ENCODE measurements around the gene SMIM22. TPM values are rescaled to one million over a fixed set of nuclear protein-coding genes. Genes with fewer than 3 reads are reported as not detected.

The SMIM22 gene
- polyA plus RNA-seq, 2 of the 4 experiments (the other 2 are of a cell fraction), result not detected

DNA sequence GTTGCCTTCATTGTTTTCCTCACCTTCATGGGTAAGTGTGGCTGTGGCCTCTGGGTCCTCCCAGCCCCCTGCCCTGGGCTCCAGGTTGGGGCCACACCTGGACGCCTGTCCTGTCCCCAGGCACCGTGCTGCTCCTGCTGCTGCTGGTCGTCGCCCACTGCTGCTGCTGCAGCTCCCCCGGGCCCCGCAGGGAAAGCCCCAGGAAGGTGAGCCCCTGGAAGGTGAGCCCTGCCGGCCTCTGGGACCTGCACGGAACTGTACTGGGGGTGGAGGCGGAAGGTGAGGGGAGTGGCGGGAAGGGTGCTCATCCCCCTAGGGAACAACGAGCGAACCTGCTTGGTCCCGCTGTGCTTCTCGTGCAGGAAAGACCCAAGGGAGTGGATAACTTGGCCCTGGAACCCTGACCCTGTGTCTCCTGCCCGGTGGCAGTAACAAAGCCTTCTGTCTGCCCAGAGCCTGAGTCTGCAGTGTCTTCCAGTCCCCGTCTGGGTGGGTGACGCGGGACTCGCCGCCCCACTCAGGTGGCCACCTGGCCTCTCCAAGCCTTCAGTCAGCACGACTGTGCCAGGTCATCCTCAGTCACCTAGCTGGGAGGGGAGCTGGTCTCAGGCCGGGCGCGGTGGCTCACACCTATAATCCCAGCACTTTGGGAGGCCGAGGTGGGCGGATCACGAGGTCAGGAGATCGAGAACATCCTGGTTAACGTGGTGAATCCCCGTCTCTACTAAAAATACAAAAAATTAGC, 831 bp downstream of the SMIM22 start (continued):
- TF ChIP-seq CHD4 (IDR thresholded peaks at IDR 0.05; ENCODE audit: borderline replicate concordance), result no peak
- TF ChIP-seq EHF (CRISPR knock-in tag; IDR thresholded peaks at IDR 0.05), result no peak
- no peak for TF ChIP-seq ZFP36 (IDR thresholded peaks at IDR 0.05; ENCODE audit: borderline replicate concordance, partially characterized antibody)
- no peak for TF ChIP-seq NPAS2 (CRISPR knock-in tag; IDR thresholded peaks at IDR 0.05; ENCODE audit: borderline replicate concordance)
- no peak for TF ChIP-seq CEBPB (IDR thresholded peaks at IDR 0.05)
- TF ChIP-seq SREBF2 (IDR thresholded peaks at IDR 0.05), result no peak
- TF ChIP-seq, protein P1, sequence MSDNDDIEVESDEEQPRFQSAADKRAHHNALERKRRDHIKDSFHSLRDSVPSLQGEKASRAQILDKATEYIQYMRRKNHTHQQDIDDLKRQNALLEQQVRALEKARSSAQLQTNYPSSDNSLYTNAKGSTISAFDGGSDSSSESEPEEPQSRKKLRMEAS (IDR thresholded peaks at IDR 0.05), result no peak
- no peak for TF ChIP-seq NFE2L2 (conservative IDR thresholded peaks at IDR 0.05; ENCODE audit: low read length)
- TF ChIP-seq, protein P2, sequence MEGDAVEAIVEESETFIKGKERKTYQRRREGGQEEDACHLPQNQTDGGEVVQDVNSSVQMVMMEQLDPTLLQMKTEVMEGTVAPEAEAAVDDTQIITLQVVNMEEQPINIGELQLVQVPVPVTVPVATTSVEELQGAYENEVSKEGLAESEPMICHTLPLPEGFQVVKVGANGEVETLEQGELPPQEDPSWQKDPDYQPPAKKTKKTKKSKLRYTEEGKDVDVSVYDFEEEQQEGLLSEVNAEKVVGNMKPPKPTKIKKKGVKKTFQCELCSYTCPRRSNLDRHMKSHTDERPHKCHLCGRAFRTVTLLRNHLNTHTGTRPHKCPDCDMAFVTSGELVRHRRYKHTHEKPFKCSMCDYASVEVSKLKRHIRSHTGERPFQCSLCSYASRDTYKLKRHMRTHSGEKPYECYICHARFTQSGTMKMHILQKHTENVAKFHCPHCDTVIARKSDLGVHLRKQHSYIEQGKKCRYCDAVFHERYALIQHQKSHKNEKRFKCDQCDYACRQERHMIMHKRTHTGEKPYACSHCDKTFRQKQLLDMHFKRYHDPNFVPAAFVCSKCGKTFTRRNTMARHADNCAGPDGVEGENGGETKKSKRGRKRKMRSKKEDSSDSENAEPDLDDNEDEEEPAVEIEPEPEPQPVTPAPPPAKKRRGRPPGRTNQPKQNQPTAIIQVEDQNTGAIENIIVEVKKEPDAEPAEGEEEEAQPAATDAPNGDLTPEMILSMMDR (IDR thresholded peaks at IDR 0.05), result no peak

DNA sequence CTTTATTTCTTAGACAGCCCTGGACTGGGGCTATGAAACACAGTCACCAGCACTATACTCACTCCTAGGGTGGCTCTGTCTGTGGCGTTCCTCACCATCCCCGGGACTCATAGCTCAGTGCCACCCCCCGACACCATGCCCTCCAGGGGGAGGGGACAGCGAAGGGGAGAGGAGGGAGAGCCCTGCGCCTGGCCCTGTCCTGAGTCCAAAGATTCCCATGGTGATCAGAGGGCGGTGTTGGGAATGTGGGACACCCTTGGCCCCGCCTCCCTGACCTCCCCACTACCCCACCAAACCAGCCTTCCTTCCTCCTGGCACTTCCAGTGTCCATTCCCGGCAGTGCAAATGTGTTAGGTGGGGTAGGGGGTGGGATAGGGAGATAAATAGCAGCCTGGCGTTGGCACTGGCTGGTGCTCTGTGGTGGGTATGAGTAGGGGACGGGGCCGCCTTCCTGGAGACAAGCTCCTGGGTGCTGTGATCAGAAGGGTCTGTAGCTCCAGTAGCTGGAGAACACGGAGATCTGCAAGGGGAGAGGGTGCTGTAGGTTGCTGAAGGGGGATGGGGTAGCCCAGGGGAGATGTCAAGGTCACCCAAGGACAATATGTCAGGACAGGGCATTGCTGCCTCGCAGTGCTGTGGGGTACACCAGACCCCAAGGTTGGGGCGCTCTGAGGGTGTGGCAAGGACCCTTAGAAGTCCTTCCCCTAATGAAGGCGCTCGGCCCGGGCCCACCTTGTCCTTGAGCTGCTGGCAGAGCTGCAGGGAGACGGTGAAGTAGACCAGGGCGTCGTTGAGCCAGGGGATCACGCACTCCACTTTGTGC, 2.0 kb downstream of the SMIM22 start:
- FAIRE-seq (no peak), DNase-seq (ENCODE audit: low read depth in 1 of 2, low spot score in 1 of 2) (no peak), ATAC-seq (no peak)
- Histone ChIP-seq H3K4me2 (no peak overlapping the region), H3K9me3 (no peaks in the 10 kb centered on the region), H3K4me3 (no peak overlapping the region), H3K27ac (no peak overlapping the region), H3K4me1 (peaks cover 10% of the 10 kb centered on the region)
- WGBS (ENCODE audit: missing lambda C conversion rate), result 84% methylated on average over 21 of the region's 21 CpGs
- CTCF ChIA-PET, result interaction anchor here (0.6 to 1.0 kb wide), 2 partner anchors 12 to 25 kb away, joined by 3 to 4 read pairs; no protein-coding TSS in a partner anchor
- POLR2A ChIA-PET, result interaction anchor here (1.7 kb wide), 1 partner anchor 29 kb away, joined by 4 read pairs; no protein-coding TSS in a partner anchor
- TF ChIP-seq CBX2 (IDR thresholded peaks at IDR 0.05; ENCODE audit: borderline replicate concordance, low read depth) (no peak), RNF2 (IDR thresholded peaks at IDR 0.05; ENCODE audit: borderline replicate concordance, low read depth) (no peak), CHD4 (IDR thresholded peaks at IDR 0.05; ENCODE audit: borderline replicate concordance) (no peak), FOSL2 (IDR thresholded peaks at IDR 0.05) (no peak), FOSL2 (CRISPR knock-in tag; IDR thresholded peaks at IDR 0.05) (no peak), SREBF2 (IDR thresholded peaks at IDR 0.05) (no peak), ESRRA (IDR thresholded peaks at IDR 0.05; ENCODE audit: borderline replicate concordance, low read length) (no peak), HEYL (CRISPR knock-in tag; IDR thresholded peaks at IDR 0.05) (no peak), NFE2L2 (conservative IDR thresholded peaks at IDR 0.05; ENCODE audit: low read length) (no peak), ZNF302 (CRISPR knock-in tag; IDR thresholded peaks at IDR 0.05) (no peak)
- TF ChIP-seq, protein P3, sequence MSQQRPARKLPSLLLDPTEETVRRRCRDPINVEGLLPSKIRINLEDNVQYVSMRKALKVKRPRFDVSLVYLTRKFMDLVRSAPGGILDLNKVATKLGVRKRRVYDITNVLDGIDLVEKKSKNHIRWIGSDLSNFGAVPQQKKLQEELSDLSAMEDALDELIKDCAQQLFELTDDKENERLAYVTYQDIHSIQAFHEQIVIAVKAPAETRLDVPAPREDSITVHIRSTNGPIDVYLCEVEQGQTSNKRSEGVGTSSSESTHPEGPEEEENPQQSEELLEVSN (IDR thresholded peaks at IDR 0.05; ENCODE audit: borderline replicate concordance, low read depth), result no peak

DNA sequence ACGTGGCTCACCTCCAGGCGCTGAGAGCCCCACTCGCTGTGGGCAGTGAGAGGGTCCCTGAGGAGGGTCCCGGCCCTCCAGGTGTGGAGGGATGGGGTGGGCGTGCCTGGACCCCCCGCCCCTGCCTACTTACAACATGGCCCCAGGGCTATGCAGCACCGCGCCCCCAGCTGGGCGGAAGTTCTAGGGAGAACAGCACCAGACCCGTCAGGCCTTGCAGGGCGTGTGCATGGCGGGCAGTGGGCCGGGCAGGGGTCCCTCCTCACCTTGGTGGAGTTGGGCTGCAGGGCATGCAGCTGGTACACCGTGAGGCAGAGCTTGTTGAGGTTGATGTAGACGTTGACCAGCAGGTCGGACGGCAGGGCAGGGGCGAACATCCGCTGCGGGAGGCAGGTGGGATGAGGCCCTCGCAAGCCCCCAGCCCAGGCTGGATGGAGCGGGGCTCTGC, 2.7 kb downstream of the SMIM22 start:
- Histone ChIP-seq H3K9me3 (no peaks in the 10 kb centered on the region), H3K4me2 (no peak overlapping the region), H3K4me3 (no peak overlapping the region), H3K4me1 (peaks cover 10% of the 10 kb centered on the region), H3K27ac (no peak overlapping the region)
- ChIA-PET CTCF (interaction anchor here (1.0 kb wide), 1 partner anchor 12 kb away, joined by 4 read pairs; no protein-coding TSS in a partner anchor), POLR2A (no interaction called here)
- FAIRE-seq (no peak), DNase-seq (ENCODE audit: low read depth in 1 of 2, low spot score in 1 of 2) (no peak), ATAC-seq (no peak)
- WGBS (ENCODE audit: missing lambda C conversion rate), result 92% methylated on average over 12 of the region's 22 CpGs
- TF ChIP-seq CHD2 (IDR thresholded peaks at IDR 0.05; ENCODE audit: low read length, partially characterized antibody) (no peak), SREBF2 (IDR thresholded peaks at IDR 0.05) (no peak), ZNF302 (CRISPR knock-in tag; IDR thresholded peaks at IDR 0.05) (no peak), FOSL2 (IDR thresholded peaks at IDR 0.05) (no peak), FOSL2 (CRISPR knock-in tag; IDR thresholded peaks at IDR 0.05) (no peak), CEBPB (IDR thresholded peaks at IDR 0.05) (no peak), RARB (CRISPR knock-in tag; IDR thresholded peaks at IDR 0.05) (no peak), POLR2AphosphoS2 (conservative IDR thresholded peaks at IDR 0.05; ENCODE audit: low read length) (no peak), CBX8 (IDR thresholded peaks at IDR 0.05) (no peak), RNF2 (IDR thresholded peaks at IDR 0.05; ENCODE audit: borderline replicate concordance, low read depth) (no peak), JUNB (IDR thresholded peaks at IDR 0.05) (no peak)
- TF ChIP-seq, protein P4, sequence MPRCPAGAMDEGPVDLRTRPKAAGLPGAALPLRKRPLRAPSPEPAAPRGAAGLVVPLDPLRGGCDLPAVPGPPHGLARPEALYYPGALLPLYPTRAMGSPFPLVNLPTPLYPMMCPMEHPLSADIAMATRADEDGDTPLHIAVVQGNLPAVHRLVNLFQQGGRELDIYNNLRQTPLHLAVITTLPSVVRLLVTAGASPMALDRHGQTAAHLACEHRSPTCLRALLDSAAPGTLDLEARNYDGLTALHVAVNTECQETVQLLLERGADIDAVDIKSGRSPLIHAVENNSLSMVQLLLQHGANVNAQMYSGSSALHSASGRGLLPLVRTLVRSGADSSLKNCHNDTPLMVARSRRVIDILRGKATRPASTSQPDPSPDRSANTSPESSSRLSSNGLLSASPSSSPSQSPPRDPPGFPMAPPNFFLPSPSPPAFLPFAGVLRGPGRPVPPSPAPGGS (IDR thresholded peaks at IDR 0.05), result no peak
- TF ChIP-seq, protein P1 (IDR thresholded peaks at IDR 0.05), result no peak
- TF ChIP-seq, protein P5, sequence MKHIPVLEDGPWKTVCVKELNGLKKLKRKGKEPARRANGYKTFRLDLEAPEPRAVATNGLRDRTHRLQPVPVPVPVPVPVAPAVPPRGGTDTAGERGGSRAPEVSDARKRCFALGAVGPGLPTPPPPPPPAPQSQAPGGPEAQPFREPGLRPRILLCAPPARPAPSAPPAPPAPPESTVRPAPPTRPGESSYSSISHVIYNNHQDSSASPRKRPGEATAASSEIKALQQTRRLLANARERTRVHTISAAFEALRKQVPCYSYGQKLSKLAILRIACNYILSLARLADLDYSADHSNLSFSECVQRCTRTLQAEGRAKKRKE (CRISPR knock-in tag; IDR thresholded peaks at IDR 0.05; ENCODE audit: low read depth), result no peak
- TF ChIP-seq, protein P6, sequence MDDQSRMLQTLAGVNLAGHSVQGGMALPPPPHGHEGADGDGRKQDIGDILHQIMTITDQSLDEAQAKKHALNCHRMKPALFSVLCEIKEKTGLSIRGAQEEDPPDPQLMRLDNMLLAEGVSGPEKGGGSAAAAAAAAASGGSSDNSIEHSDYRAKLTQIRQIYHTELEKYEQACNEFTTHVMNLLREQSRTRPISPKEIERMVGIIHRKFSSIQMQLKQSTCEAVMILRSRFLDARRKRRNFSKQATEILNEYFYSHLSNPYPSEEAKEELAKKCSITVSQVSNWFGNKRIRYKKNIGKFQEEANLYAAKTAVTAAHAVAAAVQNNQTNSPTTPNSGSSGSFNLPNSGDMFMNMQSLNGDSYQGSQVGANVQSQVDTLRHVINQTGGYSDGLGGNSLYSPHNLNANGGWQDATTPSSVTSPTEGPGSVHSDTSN (IDR thresholded peaks at IDR 0.05), result no peak
